WTC11 (cell line): ENCODE data around the gene FAM89A. TPM values are rescaled to one million over a fixed set of nuclear protein-coding genes. Genes with fewer than 3 reads are reported as not detected.

Experiments used
- ATAC-seq: fragments of 200-7000 bp; cut with Tn5 transposase; 2 replicates; pipeline ENCODE4 v1.10.0; 2021; ENCODE audit warnings: mild to moderate bottlenecking, moderate library complexity
- CTCF ChIA-PET: fragments of 300-600 bp; sonication (Branson Sonifier 250); formaldehyde crosslinking; loops from one replicate; lab custom pipeline; 2021; ENCODE audit warnings: antibody characterized with exemption; lab: Charles Lee
- POLR2A ChIA-PET: fragments of 350-600 bp; sonication (Branson Sonifier 250); formaldehyde crosslinking; loops from one replicate; lab custom pipeline; 2021; ENCODE audit warnings: antibody characterized with exemption; lab: Charles Lee
- DNase-seq: peaks from one replicate; pipeline ENCODE4 v3.0.0; 2021; ENCODE audit warnings: low spot score
- H3K27ac Mint-ChIP-seq: 2 replicates; pipeline ENCODE4 v1.8.0; 2021; ENCODE audit warnings: mixed read lengths
- H3K27me3 Mint-ChIP-seq: 2 replicates; pipeline ENCODE4 v1.8.0; 2021; ENCODE audit warnings: low read depth, mild to moderate bottlenecking, moderate library complexity, mixed read lengths
- H3K36me3 Mint-ChIP-seq: 2 replicates; pipeline ENCODE4 v1.8.0; 2021; ENCODE audit warnings: mixed read lengths
- H3K4me1 Mint-ChIP-seq: 2 replicates; pipeline ENCODE4 v1.8.0; 2022; ENCODE audit warnings: mixed read lengths
- H3K4me3 Mint-ChIP-seq: 2 replicates; pipeline ENCODE4 v1.8.0; 2021; ENCODE audit warnings: mild to moderate bottlenecking, moderate library complexity, mixed read lengths
- H3K9me3 Mint-ChIP-seq: 2 replicates; pipeline ENCODE4 v1.8.0; 2021; ENCODE audit warnings: mixed read lengths
- CBFB ChIP-seq: sonication (generic); formaldehyde crosslinking; IDR thresholded peaks from 2 replicates; pipeline ENCODE4 v1.8.1; 2022; ENCODE audit warnings: mild to moderate bottlenecking, low read depth, missing genetic modification reagents
- ESRRA ChIP-seq: sonication (generic); formaldehyde crosslinking; IDR thresholded peaks from 2 replicates; pipeline ENCODE4 v1.8.1; 2022; ENCODE audit warnings: mild to moderate bottlenecking, missing genetic modification reagents, borderline replicate concordance
- ETV6 ChIP-seq: sonication (generic); formaldehyde crosslinking; IDR thresholded peaks from 2 replicates; pipeline ENCODE4 v1.8.1; 2022; ENCODE audit warnings: mild to moderate bottlenecking, missing genetic modification reagents
- FOXK1 ChIP-seq: sonication (generic); formaldehyde crosslinking; IDR thresholded peaks from 2 replicates; pipeline ENCODE4 v1.8.0; 2022; ENCODE audit warnings: mild to moderate bottlenecking, moderate library complexity, missing genetic modification reagents
- HMGA2 ChIP-seq: fragments of 250-450 bp; sonication (Bioruptor Pico); IDR thresholded peaks from 2 replicates; pipeline ENCODE4 v1.4.0; 2021; ENCODE audit warnings: mild to moderate bottlenecking, moderate library complexity
- NFATC4 ChIP-seq: fragments of 250-450 bp; sonication (Bioruptor Pico); IDR thresholded peaks from 2 replicates; pipeline ENCODE4 v1.9.0; 2021; ENCODE audit warnings: mild to moderate bottlenecking
- NFYB ChIP-seq: sonication (generic); formaldehyde crosslinking; conservative IDR thresholded peaks from 2 replicates; pipeline ENCODE4 v1.8.0; 2022; ENCODE audit warnings: low read depth, missing genetic modification reagents
- PRRX2 ChIP-seq: fragments of 250-450 bp; sonication (Bioruptor Pico); IDR thresholded peaks from 2 replicates; pipeline ENCODE4 v1.8.0; 2021; ENCODE audit warnings: mild to moderate bottlenecking
- ZNF138 ChIP-seq: sonication (generic); formaldehyde crosslinking; conservative IDR thresholded peaks from 2 replicates; pipeline ENCODE4 v1.8.1; 2022; ENCODE audit warnings: mild to moderate bottlenecking, moderate library complexity, missing genetic modification reagents
- ZNF219 ChIP-seq: sonication (generic); formaldehyde crosslinking; IDR thresholded peaks from 2 replicates; pipeline ENCODE4 v1.8.0; 2023; ENCODE audit warnings: missing genetic modification reagents, mild to moderate bottlenecking, borderline replicate concordance
- ZNF416 ChIP-seq: fragments of 250-450 bp; sonication (Bioruptor Pico); IDR thresholded peaks from 2 replicates; pipeline ENCODE4 v1.9.0; 2021; ENCODE audit warnings: mild to moderate bottlenecking, inconsistent platforms
- ZNF423 ChIP-seq: fragments of 250-450 bp; sonication (Bioruptor Pico); IDR thresholded peaks from 2 replicates; pipeline ENCODE4 v2.1.2; 2022; ENCODE audit warnings: mild to moderate bottlenecking, moderate library complexity
- total RNA-seq: library from RNA; stranded (reverse); gene quantifications from 3 replicates; pipeline ENCODE4 v1.2.3, GENCODE V29; 2021
- TF ChIP-seq, protein P1 (sequence below): sonication (generic); formaldehyde crosslinking; IDR thresholded peaks from 2 replicates; pipeline ENCODE4 v1.8.1; 2023; ENCODE audit warnings: mild to moderate bottlenecking, missing genetic modification reagents
- TF ChIP-seq, protein P2 (sequence below): sonication (generic); formaldehyde crosslinking; IDR thresholded peaks from 2 replicates; pipeline ENCODE4 v1.8.1; 2023; ENCODE audit warnings: mild to moderate bottlenecking, missing genetic modification reagents, moderate library complexity
- TF ChIP-seq, protein P3 (sequence below): fragments of 200-600 bp; IDR thresholded peaks from 2 replicates; pipeline ENCODE4 v1.8.0; 2022; ENCODE audit warnings: antibody characterized with exemption
- TF ChIP-seq, protein P4 (sequence below): sonication (generic); formaldehyde crosslinking; IDR thresholded peaks from 2 replicates; pipeline ENCODE4 v1.8.1; 2022; ENCODE audit warnings: low read depth, missing genetic modification reagents, borderline replicate concordance
- TF ChIP-seq, protein P5 (sequence below): sonication (generic); formaldehyde crosslinking; IDR thresholded peaks from 2 replicates; pipeline ENCODE4 v1.8.0; 2022; ENCODE audit warnings: mild to moderate bottlenecking, missing genetic modification reagents
- TF ChIP-seq, protein P6 (sequence below): fragments of 250-450 bp; sonication (Bioruptor Pico); IDR thresholded peaks from 2 replicates; pipeline ENCODE4 v1.9.0; 2021; ENCODE audit warnings: mild to moderate bottlenecking
- TF ChIP-seq, protein P7 (sequence below): sonication (generic); formaldehyde crosslinking; IDR thresholded peaks from 2 replicates; pipeline ENCODE4 v1.8.0; 2022; ENCODE audit warnings: mild to moderate bottlenecking, missing genetic modification reagents
- TF ChIP-seq, protein P8 (sequence below): sonication (generic); formaldehyde crosslinking; IDR thresholded peaks from 2 replicates; pipeline ENCODE4 v1.8.0; 2022; ENCODE audit warnings: mild to moderate bottlenecking, missing genetic modification reagents
- TF ChIP-seq, protein P9 (sequence below): fragments of 250-450 bp; sonication (Bioruptor Pico); conservative IDR thresholded peaks from 2 replicates; pipeline ENCODE4 v1.9.0; 2021; ENCODE audit warnings: mild to moderate bottlenecking

Gene FAM89A
- total RNA-seq, 1 experiment from 2014 or later = 2.4 TPM

DNA sequence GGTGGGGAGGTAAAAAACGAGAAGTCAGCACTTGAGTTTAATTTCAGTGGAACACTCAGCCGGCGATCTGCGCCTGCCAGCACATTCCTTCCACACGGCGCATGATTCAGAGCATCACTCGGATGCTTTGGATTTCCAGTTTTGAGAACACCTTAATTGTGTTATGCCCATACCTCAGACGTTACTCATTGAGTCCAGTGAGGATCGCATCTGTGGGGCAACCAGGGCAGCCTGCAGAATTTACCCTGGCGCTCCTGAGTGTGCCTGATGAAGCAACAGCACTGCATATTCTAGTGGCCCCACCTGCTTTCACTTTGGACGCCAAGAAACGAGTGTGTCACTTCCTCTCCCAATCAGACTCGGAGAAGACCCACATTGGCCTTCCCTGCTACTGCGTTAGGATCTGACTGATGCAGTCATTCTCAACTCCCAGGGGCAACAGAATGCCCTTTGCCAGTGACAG, 19.9 kb downstream of the FAM89A start:
- CTCF ChIA-PET = no interaction called here
- Mint-ChIP-seq H3K4me1 (peaks cover 31% of the 10 kb centered on the region), H3K9me3 (no peaks in the 10 kb centered on the region), H3K27me3 (peaks cover 68% of the 10 kb centered on the region), H3K4me3 (no peak overlapping the region), H3K27ac (no peak overlapping the region), H3K36me3 (no peaks in the 10 kb centered on the region)
- POLR2A ChIA-PET = no interaction called here
- no peak for DNase-seq
- TF ChIP-seq, protein P1, sequence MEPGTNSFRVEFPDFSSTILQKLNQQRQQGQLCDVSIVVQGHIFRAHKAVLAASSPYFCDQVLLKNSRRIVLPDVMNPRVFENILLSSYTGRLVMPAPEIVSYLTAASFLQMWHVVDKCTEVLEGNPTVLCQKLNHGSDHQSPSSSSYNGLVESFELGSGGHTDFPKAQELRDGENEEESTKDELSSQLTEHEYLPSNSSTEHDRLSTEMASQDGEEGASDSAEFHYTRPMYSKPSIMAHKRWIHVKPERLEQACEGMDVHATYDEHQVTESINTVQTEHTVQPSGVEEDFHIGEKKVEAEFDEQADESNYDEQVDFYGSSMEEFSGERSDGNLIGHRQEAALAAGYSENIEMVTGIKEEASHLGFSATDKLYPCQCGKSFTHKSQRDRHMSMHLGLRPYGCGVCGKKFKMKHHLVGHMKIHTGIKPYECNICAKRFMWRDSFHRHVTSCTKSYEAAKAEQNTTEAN (CRISPR knock-in tag) = no peak
- TF ChIP-seq ZNF138 (CRISPR knock-in tag) (no peak), ZNF416 (CRISPR knock-in tag) (no peak), NFYB (no peak), CBFB (CRISPR knock-in tag) (no peak), NFATC4 (CRISPR knock-in tag) (no peak), FOXK1 (no peak), PRRX2 (CRISPR knock-in tag) (no peak), ZNF423 (CRISPR knock-in tag) (no peak)
- TF ChIP-seq, protein P2, sequence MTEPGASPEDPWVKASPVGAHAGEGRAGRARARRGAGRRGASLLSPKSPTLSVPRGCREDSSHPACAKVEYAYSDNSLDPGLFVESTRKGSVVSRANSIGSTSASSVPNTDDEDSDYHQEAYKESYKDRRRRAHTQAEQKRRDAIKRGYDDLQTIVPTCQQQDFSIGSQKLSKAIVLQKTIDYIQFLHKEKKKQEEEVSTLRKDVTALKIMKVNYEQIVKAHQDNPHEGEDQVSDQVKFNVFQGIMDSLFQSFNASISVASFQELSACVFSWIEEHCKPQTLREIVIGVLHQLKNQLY (CRISPR knock-in tag) = no peak
- TF ChIP-seq, protein P3, sequence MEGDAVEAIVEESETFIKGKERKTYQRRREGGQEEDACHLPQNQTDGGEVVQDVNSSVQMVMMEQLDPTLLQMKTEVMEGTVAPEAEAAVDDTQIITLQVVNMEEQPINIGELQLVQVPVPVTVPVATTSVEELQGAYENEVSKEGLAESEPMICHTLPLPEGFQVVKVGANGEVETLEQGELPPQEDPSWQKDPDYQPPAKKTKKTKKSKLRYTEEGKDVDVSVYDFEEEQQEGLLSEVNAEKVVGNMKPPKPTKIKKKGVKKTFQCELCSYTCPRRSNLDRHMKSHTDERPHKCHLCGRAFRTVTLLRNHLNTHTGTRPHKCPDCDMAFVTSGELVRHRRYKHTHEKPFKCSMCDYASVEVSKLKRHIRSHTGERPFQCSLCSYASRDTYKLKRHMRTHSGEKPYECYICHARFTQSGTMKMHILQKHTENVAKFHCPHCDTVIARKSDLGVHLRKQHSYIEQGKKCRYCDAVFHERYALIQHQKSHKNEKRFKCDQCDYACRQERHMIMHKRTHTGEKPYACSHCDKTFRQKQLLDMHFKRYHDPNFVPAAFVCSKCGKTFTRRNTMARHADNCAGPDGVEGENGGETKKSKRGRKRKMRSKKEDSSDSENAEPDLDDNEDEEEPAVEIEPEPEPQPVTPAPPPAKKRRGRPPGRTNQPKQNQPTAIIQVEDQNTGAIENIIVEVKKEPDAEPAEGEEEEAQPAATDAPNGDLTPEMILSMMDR = no peak
- TF ChIP-seq, protein P4, sequence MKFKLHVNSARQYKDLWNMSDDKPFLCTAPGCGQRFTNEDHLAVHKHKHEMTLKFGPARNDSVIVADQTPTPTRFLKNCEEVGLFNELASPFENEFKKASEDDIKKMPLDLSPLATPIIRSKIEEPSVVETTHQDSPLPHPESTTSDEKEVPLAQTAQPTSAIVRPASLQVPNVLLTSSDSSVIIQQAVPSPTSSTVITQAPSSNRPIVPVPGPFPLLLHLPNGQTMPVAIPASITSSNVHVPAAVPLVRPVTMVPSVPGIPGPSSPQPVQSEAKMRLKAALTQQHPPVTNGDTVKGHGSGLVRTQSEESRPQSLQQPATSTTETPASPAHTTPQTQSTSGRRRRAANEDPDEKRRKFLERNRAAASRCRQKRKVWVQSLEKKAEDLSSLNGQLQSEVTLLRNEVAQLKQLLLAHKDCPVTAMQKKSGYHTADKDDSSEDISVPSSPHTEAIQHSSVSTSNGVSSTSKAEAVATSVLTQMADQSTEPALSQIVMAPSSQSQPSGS = no peak
- TF ChIP-seq, protein P5, sequence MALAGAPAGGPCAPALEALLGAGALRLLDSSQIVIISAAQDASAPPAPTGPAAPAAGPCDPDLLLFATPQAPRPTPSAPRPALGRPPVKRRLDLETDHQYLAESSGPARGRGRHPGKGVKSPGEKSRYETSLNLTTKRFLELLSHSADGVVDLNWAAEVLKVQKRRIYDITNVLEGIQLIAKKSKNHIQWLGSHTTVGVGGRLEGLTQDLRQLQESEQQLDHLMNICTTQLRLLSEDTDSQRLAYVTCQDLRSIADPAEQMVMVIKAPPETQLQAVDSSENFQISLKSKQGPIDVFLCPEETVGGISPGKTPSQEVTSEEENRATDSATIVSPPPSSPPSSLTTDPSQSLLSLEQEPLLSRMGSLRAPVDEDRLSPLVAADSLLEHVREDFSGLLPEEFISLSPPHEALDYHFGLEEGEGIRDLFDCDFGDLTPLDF = no peak
- TF ChIP-seq, protein P6, sequence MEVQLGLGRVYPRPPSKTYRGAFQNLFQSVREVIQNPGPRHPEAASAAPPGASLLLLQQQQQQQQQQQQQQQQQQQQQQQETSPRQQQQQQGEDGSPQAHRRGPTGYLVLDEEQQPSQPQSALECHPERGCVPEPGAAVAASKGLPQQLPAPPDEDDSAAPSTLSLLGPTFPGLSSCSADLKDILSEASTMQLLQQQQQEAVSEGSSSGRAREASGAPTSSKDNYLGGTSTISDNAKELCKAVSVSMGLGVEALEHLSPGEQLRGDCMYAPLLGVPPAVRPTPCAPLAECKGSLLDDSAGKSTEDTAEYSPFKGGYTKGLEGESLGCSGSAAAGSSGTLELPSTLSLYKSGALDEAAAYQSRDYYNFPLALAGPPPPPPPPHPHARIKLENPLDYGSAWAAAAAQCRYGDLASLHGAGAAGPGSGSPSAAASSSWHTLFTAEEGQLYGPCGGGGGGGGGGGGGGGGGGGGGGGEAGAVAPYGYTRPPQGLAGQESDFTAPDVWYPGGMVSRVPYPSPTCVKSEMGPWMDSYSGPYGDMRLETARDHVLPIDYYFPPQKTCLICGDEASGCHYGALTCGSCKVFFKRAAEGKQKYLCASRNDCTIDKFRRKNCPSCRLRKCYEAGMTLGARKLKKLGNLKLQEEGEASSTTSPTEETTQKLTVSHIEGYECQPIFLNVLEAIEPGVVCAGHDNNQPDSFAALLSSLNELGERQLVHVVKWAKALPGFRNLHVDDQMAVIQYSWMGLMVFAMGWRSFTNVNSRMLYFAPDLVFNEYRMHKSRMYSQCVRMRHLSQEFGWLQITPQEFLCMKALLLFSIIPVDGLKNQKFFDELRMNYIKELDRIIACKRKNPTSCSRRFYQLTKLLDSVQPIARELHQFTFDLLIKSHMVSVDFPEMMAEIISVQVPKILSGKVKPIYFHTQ = no peak
- ATAC-seq = no peak; the same call in 1 of the 2 replicates

DNA sequence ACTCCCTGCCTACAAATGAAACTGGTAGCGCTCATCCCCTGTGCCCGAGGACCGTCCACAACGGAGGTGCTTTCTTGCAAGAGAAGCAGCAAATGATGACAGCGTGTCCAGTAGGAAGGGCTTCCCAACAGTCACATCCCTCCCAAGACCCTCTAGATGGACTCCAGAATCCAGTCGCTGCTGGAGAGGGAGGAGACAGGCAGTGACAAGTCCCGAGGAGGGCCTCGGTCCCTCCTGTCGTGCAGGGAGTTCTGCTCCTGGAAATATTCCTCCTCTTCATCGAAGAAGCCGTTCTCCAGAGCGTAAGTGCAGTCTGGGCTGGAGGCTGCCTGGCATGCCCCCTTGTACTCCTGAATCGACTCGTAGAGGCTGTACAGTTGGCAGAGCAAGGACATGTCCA, 20.3 kb downstream of the FAM89A start:
- Mint-ChIP-seq H3K4me1 (peaks cover 31% of the 10 kb centered on the region), H3K4me3 (no peak overlapping the region), H3K9me3 (no peaks in the 10 kb centered on the region), H3K27me3 (peaks cover 69% of the 10 kb centered on the region), H3K27ac (no peak overlapping the region), H3K36me3 (no peaks in the 10 kb centered on the region)
- ATAC-seq = no peak
- ChIA-PET POLR2A (no interaction called here), CTCF (interaction anchor here (0.7 kb wide), 2 partner anchors 368 to 379 kb away, joined by 3 to 5 read pairs; no protein-coding TSS in a partner anchor)
- no peak for DNase-seq
- TF ChIP-seq ZNF219 = no peak
- TF ChIP-seq ESRRA = no peak
- TF ChIP-seq, protein P7, sequence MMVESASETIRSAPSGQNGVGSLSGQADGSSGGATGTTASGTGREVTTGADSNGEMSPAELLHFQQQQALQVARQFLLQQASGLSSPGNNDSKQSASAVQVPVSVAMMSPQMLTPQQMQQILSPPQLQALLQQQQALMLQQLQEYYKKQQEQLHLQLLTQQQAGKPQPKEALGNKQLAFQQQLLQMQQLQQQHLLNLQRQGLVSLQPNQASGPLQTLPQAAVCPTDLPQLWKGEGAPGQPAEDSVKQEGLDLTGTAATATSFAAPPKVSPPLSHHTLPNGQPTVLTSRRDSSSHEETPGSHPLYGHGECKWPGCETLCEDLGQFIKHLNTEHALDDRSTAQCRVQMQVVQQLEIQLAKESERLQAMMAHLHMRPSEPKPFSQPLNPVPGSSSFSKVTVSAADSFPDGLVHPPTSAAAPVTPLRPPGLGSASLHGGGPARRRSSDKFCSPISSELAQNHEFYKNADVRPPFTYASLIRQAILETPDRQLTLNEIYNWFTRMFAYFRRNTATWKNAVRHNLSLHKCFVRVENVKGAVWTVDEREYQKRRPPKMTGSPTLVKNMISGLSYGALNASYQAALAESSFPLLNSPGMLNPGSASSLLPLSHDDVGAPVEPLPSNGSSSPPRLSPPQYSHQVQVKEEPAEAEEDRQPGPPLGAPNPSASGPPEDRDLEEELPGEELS (CRISPR knock-in tag) = no peak
- TF ChIP-seq ETV6 = no peak
- TF ChIP-seq, protein P2 (CRISPR knock-in tag) = no peak
- TF ChIP-seq, protein P8, sequence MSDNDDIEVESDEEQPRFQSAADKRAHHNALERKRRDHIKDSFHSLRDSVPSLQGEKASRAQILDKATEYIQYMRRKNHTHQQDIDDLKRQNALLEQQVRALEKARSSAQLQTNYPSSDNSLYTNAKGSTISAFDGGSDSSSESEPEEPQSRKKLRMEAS = no peak
- TF ChIP-seq FOXK1 = no peak
- TF ChIP-seq, protein P9, sequence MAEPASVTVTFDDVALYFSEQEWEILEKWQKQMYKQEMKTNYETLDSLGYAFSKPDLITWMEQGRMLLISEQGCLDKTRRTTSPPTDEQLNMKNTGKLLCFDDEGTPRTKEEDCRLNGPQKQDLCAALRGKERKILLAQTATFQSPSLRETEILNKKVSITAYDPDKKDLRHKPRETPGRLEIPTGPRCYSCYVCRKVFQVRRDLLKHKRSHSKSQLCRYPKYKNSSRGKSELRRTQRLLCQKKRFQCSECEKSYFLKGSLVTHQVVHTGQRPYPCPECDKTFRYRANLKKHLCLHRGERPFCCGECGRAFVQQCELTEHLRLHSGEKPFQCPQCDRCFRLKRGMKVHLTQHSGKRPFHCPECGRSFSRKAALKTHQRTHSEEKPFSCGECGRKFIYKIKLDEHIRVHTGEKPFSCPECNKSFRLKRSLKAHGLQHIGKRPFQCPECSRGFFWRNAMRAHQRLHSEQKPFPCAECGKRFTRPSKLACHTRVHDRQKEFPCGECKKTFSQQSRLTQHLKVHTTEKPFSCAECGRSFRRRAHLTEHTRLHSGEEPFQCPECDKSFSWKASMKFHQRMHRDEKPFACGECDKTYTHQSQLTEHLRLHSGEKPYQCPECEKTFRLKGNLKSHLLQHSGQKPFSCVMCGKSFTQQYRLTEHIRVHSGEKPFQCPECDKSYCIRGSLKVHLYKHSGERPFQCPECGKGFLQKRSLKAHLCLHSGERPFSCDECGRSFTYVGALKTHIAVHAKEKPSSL (CRISPR knock-in tag) = no peak
- TF ChIP-seq HMGA2 (CRISPR knock-in tag) = no peak
- no peak for TF ChIP-seq NFATC4 (CRISPR knock-in tag)
